HG03460 (cell line): ENCODE results near the gene TNFRSF25.

Experiments used
- ATAC-seq: cut with Tn5 transposase; IDR thresholded peaks from one replicate; pipeline ENCODE4 v1.9.1; 2021; ENCODE audit not compliant: unreplicated experiment

The TNFRSF25 gene

GRCh38 chr1:6419804-6420453 is 46.0 kb downstream of the TNFRSF25 start, which contains the start of gene HES2:
Gene HES2, minus strand, starts transcription at chr1:6419919. Its CDS starts 99 bp downstream, at chr1:6419820.
- no peak for ATAC-seq

- ATAC-seq, result no peak
Measured at GRCh38 chr1:6419397-6419803, 46.6 kb downstream of the TNFRSF25 start.

- ATAC-seq, result no peak
Measured at GRCh38 chr1:6418668-6419396, 47.1 kb downstream of the TNFRSF25 start.

GRCh38 chr1:6417961-6418667 is 47.9 kb downstream of the TNFRSF25 start:
- ATAC-seq, result no peak

- no peak for ATAC-seq
Measured at GRCh38 chr1:6416906-6417305, 49.1 kb downstream of the TNFRSF25 start.

GRCh38 chr1:6416295-6416656 is 49.7 kb downstream of the TNFRSF25 start:
- ATAC-seq, result no peak

- ATAC-seq, result no peak
Measured at GRCh38 chr1:6414881-6415626, 50.9 kb downstream of the TNFRSF25 start.

GRCh38 chr1:6414443-6414844 is 51.5 kb downstream of the TNFRSF25 start:
- peak; percentile 85 for ATAC-seq

- no peak for ATAC-seq
Measured at GRCh38 chr1:6412896-6413295, 53.1 kb downstream of the TNFRSF25 start.
